Mesendoderm (in vitro differentiated cells): ENCODE results near the gene SEMA3C.

Source experiments
- DNase-seq: peaks from one replicate; pipeline ENCODE4 v3.0.0; 2013
- H2AK5ac ChIP-seq: 2 replicates; pipeline ENCODE4 v1.6.1; 2013; ENCODE audit warnings: low read length, inconsistent platforms
- H2BK120ac ChIP-seq: 2 replicates; pipeline ENCODE4 v1.6.1; 2013; ENCODE audit warnings: low read depth, mild to moderate bottlenecking, low read length, moderate library complexity, mixed read lengths
- H2BK15ac ChIP-seq: replicated peaks from 2 replicates; pipeline ENCODE4 v1.6.1; 2013; ENCODE audit warnings: low read depth, mild to moderate bottlenecking, moderate library complexity
- H2BK5ac ChIP-seq: 2 replicates; pipeline ENCODE4 v1.6.1; 2013; ENCODE audit warnings: low read length, inconsistent platforms
- H3K18ac ChIP-seq: 2 replicates; pipeline ENCODE4 v1.6.1; 2013; ENCODE audit warnings: mild to moderate bottlenecking, low read length, mixed read lengths
- H3K23ac ChIP-seq: one replicate; pipeline ENCODE4 v1.6.1; 2013; ENCODE audit warnings: low read length
- H3K27ac ChIP-seq: 2 replicates; pipeline ENCODE4 v1.5.1; 2013; ENCODE audit warnings: low read depth, mild to moderate bottlenecking, inconsistent platforms, low read length, moderate library complexity
- H3K27me3 ChIP-seq: 2 replicates; pipeline ENCODE4 v1.6.1; 2013; ENCODE audit warnings: low read length, control low read depth, mild to moderate bottlenecking, inconsistent platforms; ENCODE audit not compliant: insufficient read depth, poor library complexity
- H3K36me3 ChIP-seq: 2 replicates; pipeline ENCODE4 v1.6.1; 2013; ENCODE audit warnings: low read length, inconsistent platforms; ENCODE audit not compliant: control insufficient read depth, insufficient read depth
- H3K4ac ChIP-seq: one replicate; pipeline ENCODE4 v1.6.1; 2013; ENCODE audit warnings: low read depth, mild to moderate bottlenecking, low read length, moderate library complexity
- H3K4me1 ChIP-seq: 2 replicates; pipeline ENCODE4 v1.6.1; 2013; ENCODE audit warnings: low read depth, low read length, inconsistent platforms; ENCODE audit not compliant: control insufficient read depth
- H3K4me2 ChIP-seq: 2 replicates; pipeline ENCODE4 v1.6.1; 2013; ENCODE audit warnings: low read length
- H3K4me3 ChIP-seq: 2 replicates; pipeline ENCODE4 v1.5.1; 2013; ENCODE audit warnings: mild to moderate bottlenecking, low read length
- H3K56ac ChIP-seq: one replicate; pipeline ENCODE4 v1.6.1; 2013; ENCODE audit warnings: low read length
- H3K79me1 ChIP-seq: 2 replicates; pipeline ENCODE4 v1.6.1; 2013; ENCODE audit warnings: low read length, inconsistent platforms
- H3K79me2 ChIP-seq: 2 replicates; pipeline ENCODE4 v1.6.1; 2013; ENCODE audit warnings: mild to moderate bottlenecking, low read length; ENCODE audit not compliant: control insufficient read depth, insufficient read depth
- H3K9ac ChIP-seq: 2 replicates; pipeline ENCODE4 v1.6.1; 2013; ENCODE audit warnings: low read length, inconsistent platforms
- H4K5ac ChIP-seq: one replicate; pipeline ENCODE4 v1.6.1; 2013; ENCODE audit warnings: low read length
- H4K8ac ChIP-seq: one replicate; pipeline ENCODE4 v1.6.1; 2013; ENCODE audit warnings: low read depth, mild to moderate bottlenecking, control low read depth, low read length, moderate library complexity
- WGBS: extraction: QIAGEN DNeasy Blood & Tissue Kit; methylation state at CpG from one replicate; pipeline ENCODE4 v1.1.7; 2013; ENCODE audit warnings: low lambda C conversion rate, missing lambda C conversion rate; ENCODE audit not compliant: insufficient coverage; ENCODE audit errors: extremely low coverage; 5-methylcytosine and 5-hydroxymethylcytosine counted together

The SEMA3C gene

GRCh38 chr7:80740778-80741545 lies 177.9 kb downstream of the SEMA3C start:
- no peak overlapping the region for H4K8ac ChIP-seq
- H3K56ac ChIP-seq: no peak overlapping the region
- no peak overlapping the region for H3K18ac ChIP-seq
- no peak overlapping the region for H3K9ac ChIP-seq
- H3K27me3 ChIP-seq: no peaks in the 10 kb centered on the region
- no peak overlapping the region for H2BK15ac ChIP-seq
- H3K23ac ChIP-seq: no peak overlapping the region
- no peaks in the 10 kb centered on the region for H3K4me1 ChIP-seq
- no peak for DNase-seq
- no peak overlapping the region for H3K4ac ChIP-seq
- H3K4me3 ChIP-seq: no peak overlapping the region
- no CpG with 5 or more reads among the region's 1 CpG for WGBS
- H2BK5ac ChIP-seq: no peak overlapping the region
- H2AK5ac ChIP-seq: no peak overlapping the region
- no peaks in the 10 kb centered on the region for H3K36me3 ChIP-seq
- H4K5ac ChIP-seq: no peak overlapping the region
- H3K4me2 ChIP-seq: no peak overlapping the region
- H2BK120ac ChIP-seq: no peak overlapping the region
- H3K79me2 ChIP-seq: no peaks in the 10 kb centered on the region
- H3K27ac ChIP-seq: no peak overlapping the region
- H3K79me1 ChIP-seq: no peaks in the 10 kb centered on the region

DNA sequence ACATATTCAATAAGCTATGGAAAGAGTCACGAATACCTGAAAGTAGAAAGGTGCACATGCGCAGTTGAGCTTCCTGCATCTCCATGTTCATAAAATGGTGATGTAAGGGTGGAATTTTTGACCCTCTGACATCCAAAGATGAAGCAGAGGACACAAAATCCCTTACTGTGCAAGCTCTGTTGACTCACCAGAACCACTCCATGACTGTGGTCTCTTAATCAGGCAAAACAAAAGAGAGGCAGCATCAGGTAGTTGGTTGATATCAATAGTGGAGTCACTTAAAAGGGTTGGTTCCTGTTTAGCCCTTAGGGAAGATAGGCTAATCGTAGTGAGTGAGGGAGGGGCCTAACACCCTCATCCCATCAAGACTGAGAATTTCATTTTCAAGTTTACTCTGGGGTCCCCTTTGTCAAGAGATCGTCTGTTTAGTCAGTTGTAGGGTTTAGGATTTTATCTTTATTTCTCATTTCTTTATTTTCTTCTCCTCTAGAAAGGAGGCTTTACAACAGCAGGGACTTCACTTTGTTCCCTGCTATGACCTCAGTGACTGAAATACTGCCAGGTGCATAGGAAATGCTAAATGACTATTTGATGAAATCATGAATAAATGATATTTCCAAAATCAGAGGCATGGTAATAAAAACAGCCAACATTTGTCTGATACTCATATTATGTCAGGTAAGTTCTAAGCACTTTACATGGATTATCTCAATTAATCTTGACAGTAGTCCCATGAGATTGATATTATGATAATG lies 182.3 kb downstream of the SEMA3C start:
- H3K27ac ChIP-seq: no peak overlapping the region
- no peaks in the 10 kb centered on the region for H3K4me1 ChIP-seq
- H2BK120ac ChIP-seq: no peak overlapping the region
- H3K36me3 ChIP-seq: no peaks in the 10 kb centered on the region
- H4K5ac ChIP-seq: no peak overlapping the region
- H3K4me2 ChIP-seq: no peak overlapping the region
- no peak overlapping the region for H3K56ac ChIP-seq
- no peak overlapping the region for H3K18ac ChIP-seq
- no peak overlapping the region for H3K23ac ChIP-seq
- H4K8ac ChIP-seq: no peak overlapping the region
- no peak overlapping the region for H2AK5ac ChIP-seq
- H3K79me1 ChIP-seq: no peaks in the 10 kb centered on the region
- no peak overlapping the region for H3K4ac ChIP-seq
- no peak overlapping the region for H2BK5ac ChIP-seq
- DNase-seq: no peak
- no CpG with 5 or more reads among the region's 4 CpGs for WGBS
- no peak overlapping the region for H3K9ac ChIP-seq
- H3K4me3 ChIP-seq: no peak overlapping the region
- no peak overlapping the region for H2BK15ac ChIP-seq
- H3K79me2 ChIP-seq: no peaks in the 10 kb centered on the region
- H3K27me3 ChIP-seq: no peaks in the 10 kb centered on the region

DNA sequence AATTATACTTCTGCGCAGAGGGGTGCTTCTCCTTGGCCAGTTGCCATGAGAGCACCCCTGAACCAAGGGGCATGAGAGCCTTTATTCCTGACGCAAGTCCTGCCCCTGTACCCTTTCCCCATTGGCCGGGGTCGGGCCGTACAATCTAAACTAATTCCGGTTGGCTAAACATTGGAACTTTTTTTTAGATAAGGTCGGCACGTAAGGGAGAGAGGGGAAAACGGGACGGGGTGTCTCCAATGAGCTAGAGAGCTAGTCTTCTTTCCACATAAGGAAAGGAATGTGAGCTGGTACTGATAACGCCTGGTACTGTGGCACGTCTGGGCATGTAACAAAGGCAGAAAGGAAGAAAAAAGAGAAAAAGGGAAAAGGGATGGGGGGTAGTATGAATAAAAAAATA lies 183.5 kb downstream of the SEMA3C start:
- Histone ChIP-seq H3K4me2 (no peak overlapping the region), H2BK5ac (no peak overlapping the region), H3K79me1 (no peaks in the 10 kb centered on the region), H2BK120ac (no peak overlapping the region), H2AK5ac (no peak overlapping the region), H3K18ac (no peak overlapping the region), H4K8ac (no peak overlapping the region), H3K27me3 (no peaks in the 10 kb centered on the region), H3K56ac (no peak overlapping the region), H3K36me3 (no peaks in the 10 kb centered on the region), H3K4ac (no peak overlapping the region), H3K23ac (no peak overlapping the region), H3K79me2 (no peaks in the 10 kb centered on the region), H4K5ac (no peak overlapping the region), H2BK15ac (no peak overlapping the region), H3K4me3 (no peak overlapping the region), H3K9ac (no peak overlapping the region), H3K4me1 (no peaks in the 10 kb centered on the region), H3K27ac (no peak overlapping the region)
- no CpG with 5 or more reads among the region's 12 CpGs for WGBS
- no peak for DNase-seq

DNA sequence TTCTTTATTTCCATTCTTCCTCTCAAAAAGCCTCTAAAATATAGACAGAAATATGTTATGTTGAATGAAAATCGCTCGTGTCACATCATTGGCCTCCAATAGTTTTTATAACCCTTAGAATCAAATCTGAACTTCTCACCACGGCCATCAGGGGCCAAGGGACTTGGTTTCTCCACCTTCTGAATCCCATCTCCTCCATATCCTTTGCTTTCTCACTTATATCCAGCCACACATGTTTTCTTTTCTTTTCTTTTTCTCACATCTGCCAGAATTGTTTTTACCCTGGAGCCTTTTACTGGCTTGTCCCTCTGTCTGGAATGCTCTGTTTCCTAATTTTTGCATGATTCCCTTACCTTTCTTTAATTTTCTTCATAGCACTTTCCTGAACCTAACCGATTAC lies 184.8 kb downstream of the SEMA3C start:
- Histone ChIP-seq H3K9ac (no peak overlapping the region), H3K23ac (no peak overlapping the region), H3K4ac (no peak overlapping the region), H3K4me3 (no peak overlapping the region), H4K8ac (no peak overlapping the region), H3K27ac (no peak overlapping the region), H2BK120ac (no peak overlapping the region), H2BK5ac (no peak overlapping the region), H3K18ac (no peak overlapping the region), H2BK15ac (no peak overlapping the region), H3K4me1 (no peaks in the 10 kb centered on the region), H4K5ac (no peak overlapping the region), H3K27me3 (no peaks in the 10 kb centered on the region), H3K36me3 (no peaks in the 10 kb centered on the region), H3K79me2 (no peaks in the 10 kb centered on the region), H2AK5ac (no peak overlapping the region), H3K79me1 (no peaks in the 10 kb centered on the region), H3K56ac (no peak overlapping the region), H3K4me2 (no peak overlapping the region)
- no peak for DNase-seq
- 100% methylated on average over 1 of the region's 4 CpGs for WGBS

GRCh38 chr7:80733333-80733915 lies 185.4 kb downstream of the SEMA3C start:
- Histone ChIP-seq H2BK15ac (no peak overlapping the region), H3K4me2 (no peak overlapping the region), H2AK5ac (no peak overlapping the region), H3K4me1 (no peaks in the 10 kb centered on the region), H3K9ac (no peak overlapping the region), H3K18ac (no peak overlapping the region), H2BK120ac (no peak overlapping the region), H3K27ac (no peak overlapping the region), H2BK5ac (no peak overlapping the region), H3K4ac (no peak overlapping the region), H3K79me1 (no peaks in the 10 kb centered on the region), H4K5ac (no peak overlapping the region), H3K36me3 (no peaks in the 10 kb centered on the region), H3K27me3 (no peaks in the 10 kb centered on the region), H3K4me3 (no peak overlapping the region), H4K8ac (no peak overlapping the region), H3K79me2 (no peaks in the 10 kb centered on the region), H3K56ac (no peak overlapping the region), H3K23ac (no peak overlapping the region)
- no peak for DNase-seq
- no CpG with 5 or more reads among the region's 3 CpGs for WGBS
